ENCODE data around the gene GRIN2B. TPM values are rescaled to one million over a fixed set of nuclear protein-coding genes. Genes with fewer than 3 reads are reported as not detected.

The GRIN2B gene
- total RNA-seq, 1 experiment from 2014 or later, result 0.10 TPM

- DNase-seq, result no peak
- no peaks in the 10 kb centered on the region for H3K36me3 ChIP-seq (replicated peaks; ENCODE audit: control insufficient read depth, insufficient read depth, low read length)
- H3K4me3 ChIP-seq (ENCODE audit: insufficient read depth, low read depth, low read length), result no peak overlapping the region
- H3K27me3 ChIP-seq (ENCODE audit: control insufficient read depth, insufficient read depth, low read length), result no peaks in the 10 kb centered on the region
Observed at GRCh38 chr12:13942826-13943225, 38.6 kb downstream of the GRIN2B start.

- Histone ChIP-seq H3K27me3 (ENCODE audit: control insufficient read depth, insufficient read depth, low read length) (no peaks in the 10 kb centered on the region), H3K36me3 (replicated peaks; ENCODE audit: control insufficient read depth, insufficient read depth, low read length) (no peaks in the 10 kb centered on the region), H3K4me3 (ENCODE audit: insufficient read depth, low read depth, low read length) (no peak overlapping the region)
- peak; percentile 32 for DNase-seq
Observed at GRCh38 chr12:13941258-13942249, 39.8 kb downstream of the GRIN2B start.

DNA sequence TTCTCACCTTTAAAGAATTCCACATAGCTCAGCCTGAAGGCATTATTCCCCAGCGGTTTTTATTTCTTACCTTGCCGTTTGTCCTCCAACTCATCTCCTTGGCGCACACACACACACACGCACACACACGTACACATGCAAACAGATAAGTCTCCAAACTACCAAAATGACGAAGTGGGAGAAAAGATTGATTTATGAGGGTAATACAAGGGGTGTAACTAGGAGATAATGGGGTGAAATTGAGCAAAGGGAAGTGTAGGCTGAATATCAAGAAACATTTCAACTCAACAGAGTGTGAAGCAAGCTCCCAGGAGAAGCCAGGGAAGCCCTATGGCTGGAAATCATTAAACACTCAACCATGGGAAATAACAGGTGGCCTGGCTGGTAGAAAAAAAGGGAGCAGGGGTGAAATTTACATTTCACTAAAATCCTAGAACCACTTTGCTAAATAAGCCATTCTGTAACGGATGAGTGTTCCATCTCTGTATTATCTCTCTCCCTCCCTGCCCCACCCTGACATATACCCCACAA is 41.0 kb downstream of the GRIN2B start:
- Histone ChIP-seq H3K4me3 (ENCODE audit: insufficient read depth, low read depth, low read length) (no peak overlapping the region), H3K36me3 (replicated peaks; ENCODE audit: control insufficient read depth, insufficient read depth, low read length) (no peaks in the 10 kb centered on the region), H3K27me3 (ENCODE audit: control insufficient read depth, insufficient read depth, low read length) (no peaks in the 10 kb centered on the region)
- DNase-seq, result no peak

DNA sequence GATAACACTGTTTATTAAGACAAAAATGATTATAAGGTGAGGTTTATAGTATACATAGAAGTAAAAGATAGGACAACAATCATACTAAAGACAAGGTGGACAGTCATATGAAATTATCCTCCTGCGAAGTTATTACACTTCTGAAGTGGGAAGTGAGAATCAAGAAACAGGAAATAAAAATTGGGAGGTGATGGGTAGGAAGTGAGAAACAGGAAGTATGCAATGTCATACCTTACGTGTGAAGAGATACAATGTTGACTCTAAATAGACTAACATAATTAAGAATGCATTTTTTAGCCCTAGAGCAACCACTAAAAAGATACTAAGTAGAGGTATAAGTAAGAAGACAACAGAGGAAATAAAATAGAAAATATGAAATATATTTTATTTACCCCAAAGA is 43.7 kb downstream of the GRIN2B start:
- no peaks in the 10 kb centered on the region for H3K36me3 ChIP-seq (replicated peaks; ENCODE audit: control insufficient read depth, insufficient read depth, low read length)
- H3K4me3 ChIP-seq (ENCODE audit: insufficient read depth, low read depth, low read length), result no peak overlapping the region
- DNase-seq, result no peak
- no peaks in the 10 kb centered on the region for H3K27me3 ChIP-seq (ENCODE audit: control insufficient read depth, insufficient read depth, low read length)

DNA sequence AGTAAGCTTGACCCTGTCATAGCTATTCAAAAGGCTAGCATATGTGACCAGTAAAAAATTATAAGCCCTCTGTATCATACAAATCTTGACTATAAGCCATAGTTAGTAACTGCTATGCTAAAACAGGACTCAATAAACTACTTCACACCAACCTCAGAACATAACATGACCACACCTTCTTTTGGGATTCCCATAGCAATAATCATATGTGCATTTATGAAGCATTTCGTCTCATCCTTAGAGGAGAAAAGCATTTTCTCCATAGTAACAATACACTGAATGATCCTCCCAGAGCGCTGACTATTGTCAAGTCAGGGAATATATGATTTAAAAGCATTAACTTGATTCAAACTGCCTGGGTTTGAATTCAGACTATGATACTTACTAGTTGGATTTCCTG is 46.2 kb downstream of the GRIN2B start:
- no peaks in the 10 kb centered on the region for H3K36me3 ChIP-seq (replicated peaks; ENCODE audit: control insufficient read depth, insufficient read depth, low read length)
- no peak overlapping the region for H3K4me3 ChIP-seq (ENCODE audit: insufficient read depth, low read depth, low read length)
- no peak for DNase-seq
- no peaks in the 10 kb centered on the region for H3K27me3 ChIP-seq (ENCODE audit: control insufficient read depth, insufficient read depth, low read length)

All from H7 (cell line).